HFFc6 (cell line): Measurements from ENCODE around the gene GFER. TPM values are rescaled to one million over a fixed set of nuclear protein-coding genes. Genes with fewer than 3 reads are reported as not detected.

Experiments used
- DNase-seq: peaks from one replicate; pipeline ENCODE4 v3.0.0-alpha.2; 2018
- H3K27ac Mint-ChIP-seq: 2 replicates; pipeline ENCODE4 v1.8.0; 2020; ENCODE audit warnings: mild to moderate bottlenecking, mixed read lengths
- H3K27me3 Mint-ChIP-seq: 2 replicates; pipeline ENCODE4 v1.8.0; 2021; ENCODE audit warnings: mild to moderate bottlenecking, moderate library complexity, mixed read lengths; ENCODE audit not compliant: insufficient read depth
- H3K36me3 Mint-ChIP-seq: 2 replicates; pipeline ENCODE4 v1.8.0; 2021; ENCODE audit warnings: low read depth, mixed read lengths
- H3K4me1 Mint-ChIP-seq: 2 replicates; pipeline ENCODE4 v1.8.0; 2020; ENCODE audit warnings: low read depth, mixed read lengths
- H3K4me3 Mint-ChIP-seq: 2 replicates; pipeline ENCODE4 v1.8.0; 2020; ENCODE audit warnings: mild to moderate bottlenecking, moderate library complexity, mixed read lengths
- H3K9me3 Mint-ChIP-seq: 2 replicates; pipeline ENCODE4 v1.8.0; 2020; ENCODE audit warnings: mild to moderate bottlenecking, mixed read lengths
- CTCF ChIP-seq: fragments of 200-600 bp; sonication (generic); IDR thresholded peaks from 2 replicates; pipeline ENCODE4 v1.5.0; 2021; ENCODE audit warnings: antibody characterized with exemption, mild to moderate bottlenecking
- total RNA-seq, 6 experiments: library from RNA; stranded (reverse); fragmentation: NEBNext Ultra II Directional; extraction: Animal tissue kit (Norgen Biotek cat#: 25700); gene quantifications; 2 replicates in 1 of 6; 3 replicates in 5 of 6; pipeline ENCODE4 v1.2.3, GENCODE V29; 2021

The GFER gene
- total RNA-seq, 6 experiments from 2014 or later, result 28.8 to 45.5 (median 40.2) TPM

GRCh38 chr16:1984347-1985225, 593 bp downstream of the GFER start:
- no peaks in the 10 kb centered on the region for H3K9me3 Mint-ChIP-seq
- H3K36me3 Mint-ChIP-seq, result 0 out of 2 replicates have a peak, but pooled peaks cover 5% of the 10 kb centered on the region
- peaks cover 14% of the 10 kb centered on the region for H3K27me3 Mint-ChIP-seq
- H3K4me1 Mint-ChIP-seq, result peaks cover 16% of the 10 kb centered on the region
- H3K4me3 Mint-ChIP-seq, result peak overlapping the region; percentile 92
- H3K27ac Mint-ChIP-seq, result peak overlapping the region; percentile 68
- DNase-seq, result no peak
- TF ChIP-seq CTCF, result no peak

- H3K4me3 Mint-ChIP-seq, result peak overlapping the region; percentile 92
- H3K36me3 Mint-ChIP-seq, result 0 out of 2 replicates have a peak, but pooled peaks cover 5% of the 10 kb centered on the region
- no peak for DNase-seq
- TF ChIP-seq CTCF, result no peak
- no peak overlapping the region for H3K27ac Mint-ChIP-seq
- H3K9me3 Mint-ChIP-seq, result no peaks in the 10 kb centered on the region
- peaks cover 16% of the 10 kb centered on the region for H3K4me1 Mint-ChIP-seq
- H3K27me3 Mint-ChIP-seq, result peaks cover 14% of the 10 kb centered on the region
These were observed 1.6 kb downstream of the GFER start for GRCh38 chr16:1985466-1986150.

GRCh38 chr16:1987198-1987597, 3.2 kb downstream of the GFER start:
- no peak for TF ChIP-seq CTCF
- H3K27me3 Mint-ChIP-seq, result peaks cover 16% of the 10 kb centered on the region
- H3K4me3 Mint-ChIP-seq, result no peak overlapping the region
- 0 out of 2 replicates have a peak, but pooled peaks cover 5% of the 10 kb centered on the region for H3K36me3 Mint-ChIP-seq
- no peak for DNase-seq
- no peaks in the 10 kb centered on the region for H3K9me3 Mint-ChIP-seq
- H3K27ac Mint-ChIP-seq, result no peak overlapping the region
- H3K4me1 Mint-ChIP-seq, result peaks cover 16% of the 10 kb centered on the region

- Mint-ChIP-seq H3K4me1 (peaks cover 10% of the 10 kb centered on the region), H3K9me3 (no peaks in the 10 kb centered on the region), H3K27me3 (peaks cover 13% of the 10 kb centered on the region), H3K36me3 (0 out of 2 replicates have a peak, but pooled peaks cover 5% of the 10 kb centered on the region), H3K27ac (no peak within 1 kb of the TSS), H3K4me3 (no peak within 1 kb of the TSS; the same call in 1 of the 2 replicates)
- no peak for DNase-seq
- no peak for TF ChIP-seq CTCF
These were observed 5.5 kb downstream of the GFER start, which contains the start of gene SYNGR3 for GRCh38 chr16:1989209-1990100. Gene SYNGR3, plus strand, starts transcription at chr16:1989970. Its CDS starts 133 bp downstream, at chr16:1990103.

GRCh38 chr16:1990101-1990350, 6.0 kb downstream of the GFER start:
- H3K4me3 Mint-ChIP-seq, result no peak overlapping the region
- 0 out of 2 replicates have a peak, but pooled peaks cover 5% of the 10 kb centered on the region for H3K36me3 Mint-ChIP-seq
- H3K9me3 Mint-ChIP-seq, result no peaks in the 10 kb centered on the region
- DNase-seq, result no peak
- peaks cover 10% of the 10 kb centered on the region; the same call in 1 of the 2 replicates for H3K27me3 Mint-ChIP-seq
- H3K27ac Mint-ChIP-seq, result no peak overlapping the region
- peaks cover 4% of the 10 kb centered on the region for H3K4me1 Mint-ChIP-seq
- TF ChIP-seq CTCF, result no peak
